Heart left ventricle (tissue), 13 donors: ENCODE measurements around the gene GOLT1B.

ENCODE experiments used
- POLR2A ChIP-seq, 2 donors: fragments of 450-650 bp; IDR thresholded peaks; one replicate each; pipeline ENCODE4 v1.6.1; 2017; ENCODE audit warnings: antibody characterized with exemption in 2 of 2, mild to moderate bottlenecking in 2 of 2, moderate library complexity in 2 of 2
- TF ChIP-seq, protein P1 (sequence below), 12 donors: fragments of 200-600 bp; sonication (generic) in 4 of 12; IDR thresholded peaks; one replicate each; pipeline versions ENCODE4 v1.5.0 to v1.8.0; 2018 to 2022; ENCODE audit warnings: antibody characterized with exemption in 12 of 12, mild to moderate bottlenecking in 5 of 12
- donor health status: ischemic (EF 13 %, LVEDD 7.1; RV severe dilation, severe dysfunction).
- donor health status: DM: no; HTN: yes; CAD: no.
- donor health status: DM: no; HTN: no; CAD: no.
- donor health status: ischemic (EF 25% LVEDD 6.9; RV normal size, moderate dysfunction).
- donor health status: ischemic (EF 25% LVEDD 5.7; RV mildly dilated, moderate dysfunction).
- donor health status: ischemic (EF 35%, LVEDD 5.7; RV mildly dilated, moderate dysfunction).
- donor health status: nonischemic (EF 11% LVEDD 7.7; RV severe dilation, severe dysfunction).
- donor health status: DM: yes; HTN: yes; CAD: no.
- donor health status: PGD.
- donor health status: ischemic (EF 29% LVEDD 5.4; RV normal size, mild dysfunction).
- donor health status: nonischemic (EF 23%, LVEDD 6.1; RV moderate dilation, normal function).

DNA sequence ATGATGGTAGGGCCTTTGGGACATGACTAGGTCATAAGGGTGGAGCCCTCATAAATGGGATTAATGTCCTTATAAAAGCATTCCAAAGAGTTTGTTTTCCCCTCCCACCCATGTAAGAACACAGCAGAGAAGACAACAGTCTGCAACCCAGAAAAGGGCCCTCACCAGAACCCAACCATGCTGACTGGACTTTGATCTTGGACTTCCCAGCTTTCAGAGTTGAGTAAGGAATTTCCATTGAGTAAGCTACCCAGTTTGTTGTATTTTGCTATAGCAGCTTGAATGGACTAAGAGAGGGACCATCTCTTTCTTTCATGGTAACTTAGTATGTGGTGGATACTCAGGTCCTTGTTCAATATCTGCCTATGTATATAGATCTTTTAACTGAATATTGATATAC is 21.6 kb downstream of the GOLT1B start:
- TF ChIP-seq, protein P1, sequence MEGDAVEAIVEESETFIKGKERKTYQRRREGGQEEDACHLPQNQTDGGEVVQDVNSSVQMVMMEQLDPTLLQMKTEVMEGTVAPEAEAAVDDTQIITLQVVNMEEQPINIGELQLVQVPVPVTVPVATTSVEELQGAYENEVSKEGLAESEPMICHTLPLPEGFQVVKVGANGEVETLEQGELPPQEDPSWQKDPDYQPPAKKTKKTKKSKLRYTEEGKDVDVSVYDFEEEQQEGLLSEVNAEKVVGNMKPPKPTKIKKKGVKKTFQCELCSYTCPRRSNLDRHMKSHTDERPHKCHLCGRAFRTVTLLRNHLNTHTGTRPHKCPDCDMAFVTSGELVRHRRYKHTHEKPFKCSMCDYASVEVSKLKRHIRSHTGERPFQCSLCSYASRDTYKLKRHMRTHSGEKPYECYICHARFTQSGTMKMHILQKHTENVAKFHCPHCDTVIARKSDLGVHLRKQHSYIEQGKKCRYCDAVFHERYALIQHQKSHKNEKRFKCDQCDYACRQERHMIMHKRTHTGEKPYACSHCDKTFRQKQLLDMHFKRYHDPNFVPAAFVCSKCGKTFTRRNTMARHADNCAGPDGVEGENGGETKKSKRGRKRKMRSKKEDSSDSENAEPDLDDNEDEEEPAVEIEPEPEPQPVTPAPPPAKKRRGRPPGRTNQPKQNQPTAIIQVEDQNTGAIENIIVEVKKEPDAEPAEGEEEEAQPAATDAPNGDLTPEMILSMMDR (IDR thresholded peaks at IDR 0.05): no peak
- TF ChIP-seq POLR2A (IDR thresholded peaks at IDR 0.05): no peak
